GM23338 (cell line): ENCODE data around the gene UBE2E2.

Source experiments
- CTCF ChIP-seq, 2 experiments: fragments of 200-600 bp in 1 of 2; sonication (generic) in 1 of 2; conservative IDR thresholded peaks; 2 replicates each; pipeline versions ENCODE4 v1.5.1 to v1.6.1; 2016 to 2017; ENCODE audit warnings: antibody characterized with exemption in 2 of 2, low read depth in 2 of 2, mild to moderate bottlenecking in 2 of 2, moderate library complexity in 1 of 2
- POLR2AphosphoS5 ChIP-seq: IDR thresholded peaks from 2 replicates; pipeline ENCODE4 v1.6.1; 2016; ENCODE audit warnings: antibody characterized with exemption, low read depth

- TF ChIP-seq CTCF (conservative IDR thresholded peaks at IDR 0.05; ENCODE audit: low read depth in 2 of 2) (no peak), POLR2AphosphoS5 (no peak)
Measured at GRCh38 chr3:23303601-23304217, 100.6 kb downstream of the UBE2E2 start.
